H1 (cell line): ENCODE measurements around the gene JADE3. TPM values are rescaled to one million over a fixed set of nuclear protein-coding genes. Genes with fewer than 3 reads are reported as not detected.

Source experiments
- CTCF ChIA-PET: fragments of 300-600 bp; sonication (Branson Sonifier 250); formaldehyde crosslinking; loops from one replicate; lab custom pipeline; 2021; ENCODE audit not compliant: partially characterized antibody; lab: Charles Lee
- POLR2A ChIA-PET: fragments of 300-600 bp; sonication (Branson Sonifier 250); formaldehyde crosslinking; loops from one replicate; lab custom pipeline; 2021; ENCODE audit warnings: inconsistent platforms; ENCODE audit not compliant: partially characterized antibody; lab: Charles Lee
- DNase-seq, 2 experiments: peaks; one replicate each; pipeline versions ENCODE4 v3.0.0 to v3.0.0-alpha.2; 2010 to 2022; ENCODE audit warnings: low spot score in 2 of 2, low read depth in 1 of 2, mixed read lengths in 1 of 2
- FAIRE-seq: peaks from 2 replicates; lab custom pipeline; 2011; peaks lifted over from hg19 to GRCh38; lab: Jason Lieb, UNC
- H2AFZ ChIP-seq: 2 replicates; pipeline ENCODE4 v1.8.1; 2012; ENCODE audit warnings: low read length, inconsistent platforms
- H2AK5ac ChIP-seq: 2 replicates; pipeline ENCODE4 v1.6.1; 2013; ENCODE audit warnings: low read depth, low read length
- H2BK120ac ChIP-seq: replicated peaks from 2 replicates; pipeline ENCODE3; 2013; ENCODE audit warnings: low read depth, low read length, inconsistent platforms
- H2BK12ac ChIP-seq: 2 replicates; pipeline ENCODE4 v1.6.1; 2013; ENCODE audit warnings: low read depth, low read length
- H2BK15ac ChIP-seq: 2 replicates; pipeline ENCODE4 v1.6.1; 2013; ENCODE audit warnings: low read length
- H2BK20ac ChIP-seq: 2 replicates; pipeline ENCODE4 v1.6.1; 2013; ENCODE audit warnings: low read length
- H2BK5ac ChIP-seq: 2 replicates; pipeline ENCODE4 v1.6.1; 2013; ENCODE audit warnings: low read depth, low read length
- H3K14ac ChIP-seq: 2 replicates; pipeline ENCODE4 v1.6.1; 2013; ENCODE audit warnings: inconsistent platforms; ENCODE audit not compliant: insufficient read length
- H3K18ac ChIP-seq: 2 replicates; pipeline ENCODE4 v1.6.1; 2013; ENCODE audit warnings: low read length; ENCODE audit errors: extremely low read depth
- H3K23ac ChIP-seq: 2 replicates; pipeline ENCODE4 v1.6.1; 2013; ENCODE audit warnings: inconsistent platforms; ENCODE audit not compliant: insufficient read length
- H3K23me2 ChIP-seq: 2 replicates; pipeline ENCODE4 v1.6.1; 2013; ENCODE audit warnings: low read depth, low read length
- H3K27ac ChIP-seq: 2 replicates; pipeline ENCODE4 v1.6.1; 2011; ENCODE audit warnings: low read depth, low read length, inconsistent platforms
- H3K27me3 ChIP-seq, 4 experiments: replicated peaks in 1 of 4; 1 replicate in 1 of 4; 2 replicates in 3 of 4; pipeline versions ENCODE4 v1.6.1 to v1.8.1; 2011 to 2013; ENCODE audit warnings: low read length in 3 of 4, mild to moderate bottlenecking in 3 of 4, inconsistent platforms in 2 of 4, mixed read lengths in 2 of 4, moderate library complexity in 1 of 4; ENCODE audit not compliant: control insufficient read depth in 3 of 4, insufficient read depth in 3 of 4; ENCODE audit errors: extremely low read depth in 1 of 4
- H3K36me3 ChIP-seq, 4 experiments: 2 replicates each; pipeline versions ENCODE4 v1.6.1 to v1.8.1; 2011 to 2013; ENCODE audit warnings: mild to moderate bottlenecking in 4 of 4, low read length in 3 of 4, moderate library complexity in 2 of 4, control low read depth in 1 of 4, inconsistent platforms in 1 of 4; ENCODE audit not compliant: insufficient read depth in 4 of 4, control insufficient read depth in 2 of 4
- H3K4ac ChIP-seq: replicated peaks from 2 replicates; pipeline ENCODE3; 2013; ENCODE audit warnings: low read length, low read depth, mixed read lengths, inconsistent platforms; ENCODE audit not compliant: insufficient read length
- H3K4me1 ChIP-seq, 4 experiments: replicated peaks in 1 of 4; 1 replicate in 1 of 4; 2 replicates in 3 of 4; pipeline versions ENCODE4 v1.6.1 to v1.8.1; 2011 to 2013; ENCODE audit warnings: low read length in 3 of 4, inconsistent platforms in 2 of 4, mixed read lengths in 1 of 4; ENCODE audit not compliant: insufficient read depth in 4 of 4, control insufficient read depth in 3 of 4
- H3K4me2 ChIP-seq, 2 experiments: 2 replicates each; pipeline versions ENCODE4 v1.6.1 to v1.8.1; 2011 to 2013; ENCODE audit warnings: low read depth in 2 of 2, low read length in 2 of 2, control low read depth in 1 of 2, inconsistent platforms in 1 of 2, mild to moderate bottlenecking in 1 of 2; ENCODE audit not compliant: insufficient read depth in 1 of 2
- H3K4me3 ChIP-seq, 4 experiments: fragments of 200-600, 300-600 bp in 1 of 4; sonication (generic), shearing (Covaris generic), sonication (Bioruptor Twin) in 1 of 4; 2 replicates each; pipeline versions ENCODE4 v1.5.1 to v1.8.1; 2011 to 2016; ENCODE audit warnings: low read length in 4 of 4, low read depth in 3 of 4, control low read depth in 2 of 4, inconsistent platforms in 2 of 4, mild to moderate bottlenecking in 2 of 4, mixed read lengths in 1 of 4, moderate library complexity in 1 of 4; ENCODE audit not compliant: insufficient read depth in 2 of 4; ENCODE audit errors: extremely low read depth in 1 of 4
- H3K56ac ChIP-seq: replicated peaks from 2 replicates; pipeline ENCODE3; 2013; ENCODE audit warnings: low read depth, mild to moderate bottlenecking, mixed read lengths, low read length, inconsistent platforms; ENCODE audit not compliant: insufficient read length
- H3K79me1 ChIP-seq: 2 replicates; pipeline ENCODE4 v1.6.1; 2013; ENCODE audit warnings: low read depth, low read length, control low read depth
- H3K79me2 ChIP-seq, 2 experiments: 2 replicates each; pipeline versions ENCODE4 v1.6.1 to v1.8.1; 2012 to 2013; ENCODE audit warnings: low read length in 2 of 2, mild to moderate bottlenecking in 2 of 2, inconsistent platforms in 1 of 2; ENCODE audit not compliant: insufficient read depth in 2 of 2, control insufficient read depth in 1 of 2
- H3K9ac ChIP-seq, 4 experiments: replicated peaks in 1 of 4; 1 replicate in 1 of 4; 2 replicates in 3 of 4; pipeline versions ENCODE4 v1.6.1 to v1.8.1; 2011 to 2013; ENCODE audit warnings: low read depth in 3 of 4, low read length in 3 of 4, control low read depth in 2 of 4, mild to moderate bottlenecking in 2 of 4, moderate library complexity in 2 of 4, inconsistent platforms in 1 of 4; ENCODE audit errors: extremely low read depth in 1 of 4
- H3K9me3 ChIP-seq, 2 experiments: 2 replicates each; pipeline versions ENCODE4 v1.6.1 to v1.8.1; 2012 to 2013; ENCODE audit warnings: mild to moderate bottlenecking in 2 of 2, moderate library complexity in 2 of 2, control low read depth in 1 of 2, inconsistent platforms in 1 of 2, low read depth in 1 of 2, low read length in 1 of 2, mixed read lengths in 1 of 2; ENCODE audit not compliant: insufficient read depth in 2 of 2
- H4K20me1 ChIP-seq, 2 experiments: replicated peaks in 1 of 2; 2 replicates each; pipeline versions ENCODE3 to v1.8.1; 2011 to 2013; ENCODE audit warnings: inconsistent platforms in 2 of 2, low read length in 2 of 2, mild to moderate bottlenecking in 1 of 2; ENCODE audit not compliant: insufficient read depth in 2 of 2, control insufficient read depth in 1 of 2
- H4K5ac ChIP-seq: 2 replicates; pipeline ENCODE4 v1.6.1; 2013; ENCODE audit warnings: low read length, low read depth, mixed read lengths, inconsistent platforms; ENCODE audit not compliant: insufficient read length
- H4K8ac ChIP-seq: 2 replicates; pipeline ENCODE4 v1.8.0; 2013; ENCODE audit warnings: mild to moderate bottlenecking, moderate library complexity, low read length, inconsistent platforms; ENCODE audit not compliant: insufficient read depth; ENCODE audit errors: extremely low read depth
- H4K91ac ChIP-seq: replicated peaks from 2 replicates; pipeline ENCODE3; 2013; ENCODE audit warnings: low read length, mixed read lengths, inconsistent platforms; ENCODE audit not compliant: insufficient read length
- CHD1 ChIP-seq: IDR thresholded peaks from 2 replicates; pipeline ENCODE4 v1.6.1; 2012; ENCODE audit warnings: low read depth, low read length, improper control_type of control experiment
- CHD2 ChIP-seq: IDR thresholded peaks from 2 replicates; pipeline ENCODE4 v1.6.1; 2012; ENCODE audit warnings: low read length, improper control_type of control experiment
- CREB1 ChIP-seq: IDR thresholded peaks from 2 replicates; pipeline ENCODE4 v1.6.1; 2012; ENCODE audit warnings: inconsistent platforms
- EP300 ChIP-seq, 2 experiments: IDR thresholded peaks; 1 replicate in 1 of 2; 2 replicates in 1 of 2; pipeline ENCODE4 v1.6.1; 2011 to 2012; ENCODE audit warnings: low read depth in 2 of 2, low read length in 2 of 2, mild to moderate bottlenecking in 2 of 2, borderline replicate concordance in 1 of 2, inconsistent platforms in 1 of 2, moderate library complexity in 1 of 2
- MAFK ChIP-seq: IDR thresholded peaks from 2 replicates; pipeline ENCODE4 v1.6.1; 2012; ENCODE audit warnings: low read depth, mild to moderate bottlenecking, improper control_type of control experiment, low read length
- NRF1 ChIP-seq: IDR thresholded peaks from 2 replicates; pipeline ENCODE4 v1.6.1; 2011; ENCODE audit warnings: mild to moderate bottlenecking, low read depth, low read length, improper control_type of control experiment
- SAP30 ChIP-seq: fragments of 300-600 bp; sonication (generic); IDR thresholded peaks from 2 replicates; pipeline ENCODE4 v1.7.1; 2012; ENCODE audit warnings: low read length, moderate library complexity, mild to moderate bottlenecking, inconsistent platforms; ENCODE audit not compliant: insufficient read depth, insufficient replicate concordance
- SP1 ChIP-seq: IDR thresholded peaks from 2 replicates; pipeline ENCODE4 v1.6.1; 2011; ENCODE audit warnings: low read depth, low read length
- TCF12 ChIP-seq: IDR thresholded peaks from 2 replicates; pipeline ENCODE4 v1.6.1; 2011; ENCODE audit warnings: low read depth, mild to moderate bottlenecking, low read length
- WGBS, 2 experiments: shearing (Covaris generic) in 1 of 2; methylation state at CpG; one replicate each; pipeline versions ENCODE4 v1.1.6 to v1.1.7; 2013 to 2015; ENCODE audit warnings: low lambda C conversion rate in 2 of 2, mixed read lengths in 2 of 2, inconsistent platforms in 1 of 2, low coverage in 1 of 2, missing lambda C conversion rate in 1 of 2; ENCODE audit not compliant: insufficient replicate concordance in 2 of 2, insufficient coverage in 1 of 2, insufficient read length in 1 of 2; ENCODE audit errors: extremely low coverage in 1 of 2, missing lambda C conversion rate in 1 of 2; 5-methylcytosine and 5-hydroxymethylcytosine counted together
- polyA plus RNA-seq, 7 experiments: library from polyadenylated mRNA; depleted of rRNA in 3 of 7; stranded (reverse) in 5 of 7; unstranded in 2 of 7; fragments of >200 nt in 5 of 7; fragments of 200-250 nt in 2 of 7; gene quantifications; 1 replicate in 5 of 7; 2 replicates in 1 of 7; 4 replicates in 1 of 7; pipeline versions ENCODE4 v1.2.1 to v1.2.3, GENCODE V29; 2011 to 2013; ENCODE audit warnings: missing spikeins in 2 of 7, mixed read lengths in 2 of 7
- total RNA-seq: library from RNA; stranded (reverse); fragmentation: NEBNext Ultra II Directional; extraction: Animal tissue kit (Norgen Biotek cat#: 25700); gene quantifications from 2 replicates; pipeline ENCODE4 v1.2.1, GENCODE V29; 2021
- TF ChIP-seq, protein P1 (sequence below), 3 experiments: IDR thresholded peaks; 1 replicate in 2 of 3; 2 replicates in 1 of 3; pipeline versions ENCODE4 v1.5.1 to v1.6.1; 2011; ENCODE audit warnings: low read length in 3 of 3, mild to moderate bottlenecking in 3 of 3, inconsistent platforms in 2 of 3, low read depth in 1 of 3, moderate library complexity in 1 of 3; ENCODE audit not compliant: insufficient read depth in 1 of 3; ENCODE audit errors: control extremely low read depth in 1 of 3
- TF ChIP-seq, protein P2 (sequence below): IDR thresholded peaks from 2 replicates; pipeline ENCODE4 v1.6.1; 2011; ENCODE audit warnings: low read depth, mild to moderate bottlenecking, low read length; ENCODE audit not compliant: insufficient read depth

Gene JADE3
- total and polyA plus RNA-seq, 2 of the 8 experiments (the other 6 are each of a cell fraction or from before 2014, with no cell fraction given), result 6.9 to 21.5 TPM

DNA sequence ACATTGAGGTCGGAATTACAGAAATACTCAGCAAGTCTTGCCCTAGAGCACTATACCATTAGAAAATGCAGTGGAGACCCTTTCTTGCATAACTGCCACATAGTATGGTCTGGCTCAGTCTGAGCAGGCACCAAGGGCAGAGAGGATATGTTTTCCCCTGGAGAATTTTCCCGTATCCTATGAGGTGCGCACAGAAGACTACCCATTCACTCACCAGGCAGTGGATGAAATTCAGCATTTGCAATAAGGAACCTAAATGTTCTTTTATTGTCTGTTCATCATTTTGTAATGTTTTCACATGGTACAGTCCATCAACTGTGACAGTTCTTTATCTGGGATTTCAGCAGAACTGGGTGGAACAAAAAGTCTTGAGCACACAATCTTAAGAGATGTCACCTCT is 15.5 kb downstream of the JADE3 start:
- peaks cover 0 to 2% of the 10 kb centered on the region in 2 experiments for H4K20me1 ChIP-seq

More for the DNA sequence above, 15.5 kb downstream of the JADE3 start:
- Histone ChIP-seq H2BK5ac (no peak overlapping the region), H2AK5ac (no peak overlapping the region), H3K4me3 (no peak overlapping the region), H4K8ac (no peak overlapping the region), H4K5ac (no peak overlapping the region), H4K91ac (no peak overlapping the region), H3K79me1 (0 out of 2 replicates have a peak, but pooled peaks cover 2% of the 10 kb centered on the region), H3K27me3 (no peaks in the 10 kb centered on the region), H3K27ac (no peak overlapping the region), H3K23me2 (no peaks in the 10 kb centered on the region), H3K9ac (no peak overlapping the region), H3K4ac (no peak overlapping the region), H3K36me3 (no peaks in the 10 kb centered on the region), H2BK120ac (no peak overlapping the region), H3K14ac (no peak overlapping the region), H3K23ac (no peak overlapping the region), H3K4me2 (no peak overlapping the region), H2BK12ac (no peak overlapping the region), H2BK15ac (no peak overlapping the region), H2BK20ac (no peak overlapping the region), H3K4me1 (0 out of 7 replicates have a peak, but pooled peaks cover 0 to 3% (median 0%) of the 10 kb centered on the region in 4 experiments), H3K18ac (no peak overlapping the region), H2AFZ (no peak overlapping the region), H3K56ac (no peak overlapping the region), H3K79me2 (peaks cover 0 to 64% of the 10 kb centered on the region in 2 experiments; a peak in 3 of 4 replicates), H3K9me3 (no peaks in the 10 kb centered on the region)
- 88% methylated on average over 3 of the region's 3 CpGs; no CpG with 5 or more reads in 1 of the 2 experiments for WGBS, 2 experiments
- POLR2A ChIA-PET, result interaction anchor here (0.6 kb wide), 1 partner anchor 20 kb away, joined by 4 read pairs; no protein-coding TSS in a partner anchor
- CTCF ChIA-PET, result no interaction called here
- FAIRE-seq (no peak), DNase-seq (no peak)
- TF ChIP-seq SP1, result no peak
- TF ChIP-seq CHD1, result no peak
- no peak for TF ChIP-seq SAP30
- no peak for TF ChIP-seq TCF12
- no peak for TF ChIP-seq CREB1
- TF ChIP-seq, protein P1, sequence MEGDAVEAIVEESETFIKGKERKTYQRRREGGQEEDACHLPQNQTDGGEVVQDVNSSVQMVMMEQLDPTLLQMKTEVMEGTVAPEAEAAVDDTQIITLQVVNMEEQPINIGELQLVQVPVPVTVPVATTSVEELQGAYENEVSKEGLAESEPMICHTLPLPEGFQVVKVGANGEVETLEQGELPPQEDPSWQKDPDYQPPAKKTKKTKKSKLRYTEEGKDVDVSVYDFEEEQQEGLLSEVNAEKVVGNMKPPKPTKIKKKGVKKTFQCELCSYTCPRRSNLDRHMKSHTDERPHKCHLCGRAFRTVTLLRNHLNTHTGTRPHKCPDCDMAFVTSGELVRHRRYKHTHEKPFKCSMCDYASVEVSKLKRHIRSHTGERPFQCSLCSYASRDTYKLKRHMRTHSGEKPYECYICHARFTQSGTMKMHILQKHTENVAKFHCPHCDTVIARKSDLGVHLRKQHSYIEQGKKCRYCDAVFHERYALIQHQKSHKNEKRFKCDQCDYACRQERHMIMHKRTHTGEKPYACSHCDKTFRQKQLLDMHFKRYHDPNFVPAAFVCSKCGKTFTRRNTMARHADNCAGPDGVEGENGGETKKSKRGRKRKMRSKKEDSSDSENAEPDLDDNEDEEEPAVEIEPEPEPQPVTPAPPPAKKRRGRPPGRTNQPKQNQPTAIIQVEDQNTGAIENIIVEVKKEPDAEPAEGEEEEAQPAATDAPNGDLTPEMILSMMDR (IDR thresholded peaks at IDR 0.05; ENCODE audit: control extremely low read depth in 1 of 3, insufficient read depth in 1 of 3, low read depth in 1 of 3, low read length in 3 of 3), result no peak
- TF ChIP-seq, protein P2, sequence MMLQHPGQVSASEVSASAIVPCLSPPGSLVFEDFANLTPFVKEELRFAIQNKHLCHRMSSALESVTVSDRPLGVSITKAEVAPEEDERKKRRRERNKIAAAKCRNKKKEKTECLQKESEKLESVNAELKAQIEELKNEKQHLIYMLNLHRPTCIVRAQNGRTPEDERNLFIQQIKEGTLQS, result no peak
- TF ChIP-seq EP300 (IDR thresholded peaks at IDR 0.05; ENCODE audit: borderline replicate concordance in 1 of 2, low read depth in 2 of 2, low read length in 2 of 2), result no peak
- no peak for TF ChIP-seq CHD2
- no peak for TF ChIP-seq MAFK
- TF ChIP-seq NRF1, result no peak
